Muscle of back (tissue), 11 donors: Measurements from ENCODE around the gene C1orf159. TPM values are rescaled to one million over a fixed set of nuclear protein-coding genes. Genes with fewer than 3 reads are reported as not detected.
"Not testable (repeated sequence)": the region's sequence is repeated elsewhere in the genome, so short reads cannot be mapped to it uniquely, and the experiment has no call there.

ENCODE experiments used
- DNase-seq, 3 donors: peaks; one replicate each; pipeline versions ENCODE4 v3.0.0 to v3.0.0-alpha.2; 2013
- polyA plus RNA-seq, 10 donors: library from polyadenylated mRNA; unstranded; fragments of 120-200 nt; gene quantifications; one replicate each; pipeline ENCODE4 v1.2.1, GENCODE V29; 2013; ENCODE audit not compliant: insufficient read length in 10 of 10

C1orf159 gene
- polyA plus RNA-seq, 10 donors: 3.8 to 7.1 (median 4.6) TPM

DNA sequence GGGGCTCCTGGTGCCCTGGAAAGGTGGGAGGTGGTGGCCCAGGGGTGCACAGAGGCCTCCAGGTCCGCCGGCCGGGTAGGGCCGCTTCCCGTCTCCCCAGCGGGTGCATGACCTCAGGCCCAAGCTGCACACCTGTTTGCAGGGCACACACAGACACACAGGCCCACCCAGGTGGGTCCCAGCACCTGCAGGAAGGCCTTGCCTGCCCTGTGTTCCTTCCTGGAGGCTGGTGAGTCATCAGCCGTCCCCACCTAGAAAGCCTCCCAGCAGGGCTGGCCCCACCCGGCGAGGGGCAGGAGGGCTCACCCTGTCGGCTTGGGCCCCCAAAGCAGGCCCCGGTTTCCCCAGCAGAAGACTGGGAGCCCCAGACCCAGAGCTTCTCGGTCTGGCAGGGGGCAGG, 34.2 kb upstream of the C1orf159 start:
- DNase-seq: no peak

DNA sequence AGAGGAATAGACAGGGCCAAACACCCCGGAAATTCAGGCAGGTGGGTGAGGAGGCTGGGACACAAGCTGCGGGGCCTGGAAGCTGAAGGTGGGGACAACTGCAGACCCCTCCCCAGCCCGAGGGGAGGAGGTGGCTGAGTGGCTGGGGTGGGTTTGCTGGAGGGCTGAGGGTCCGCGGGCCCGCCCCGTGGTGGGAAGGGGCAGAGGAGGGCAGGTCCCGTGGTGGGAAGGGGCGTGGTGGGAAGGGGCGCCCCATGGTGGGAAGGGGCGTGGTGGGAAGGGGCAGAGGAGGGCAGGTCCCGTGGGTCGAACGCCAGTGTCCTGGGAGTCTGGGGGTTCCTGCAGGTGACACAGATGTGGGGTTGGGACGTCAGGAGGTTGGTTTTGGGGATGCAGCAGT, 33.5 kb upstream of the C1orf159 start:
- no peak for DNase-seq

DNA sequence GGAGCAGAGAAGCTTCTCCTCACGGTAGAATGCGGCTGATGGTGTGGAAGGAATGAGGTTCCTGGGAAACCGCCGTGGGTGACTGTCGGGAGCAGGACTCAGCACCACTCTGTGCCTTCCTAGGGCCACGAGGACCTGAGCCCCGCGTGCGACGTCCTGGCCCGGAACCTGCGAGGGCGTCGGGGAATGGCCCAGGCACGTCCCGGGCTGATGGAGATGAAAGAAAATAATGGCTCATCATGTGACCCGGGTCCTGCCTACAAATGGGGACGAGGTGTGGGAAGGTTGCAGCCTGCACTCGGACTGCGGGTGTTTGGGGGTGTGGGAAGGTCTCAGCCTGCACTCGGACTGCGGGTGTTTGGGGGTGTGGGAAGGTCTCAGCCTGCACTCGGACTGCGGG, 32.7 kb upstream of the C1orf159 start:
- DNase-seq: no peak

- DNase-seq: no peak
Measured at GRCh38 chr1:1148061-1148460, 32.2 kb upstream of the C1orf159 start.

DNA sequence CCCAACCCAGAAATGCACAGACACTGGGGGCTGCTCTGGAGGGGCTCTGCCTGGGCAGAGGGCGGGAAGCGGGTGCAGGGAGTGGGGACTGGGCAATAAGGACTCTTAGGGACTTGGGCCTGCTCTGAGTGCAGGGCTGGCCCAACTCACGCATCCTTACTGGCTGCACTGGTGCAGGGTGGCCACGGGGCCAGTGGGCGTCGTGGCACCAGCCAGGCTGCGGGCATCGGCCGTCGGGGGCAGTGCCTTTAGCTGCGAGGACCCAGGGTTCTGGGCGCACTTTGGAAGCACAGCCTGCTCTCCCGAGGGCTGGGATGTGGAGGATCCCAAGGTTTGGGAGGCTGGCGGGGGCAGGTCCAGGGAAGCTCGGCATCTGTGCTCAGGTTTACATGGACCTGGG, 30.7 kb upstream of the C1orf159 start:
- no peak for DNase-seq

GRCh38 chr1:1146026-1146425, 30.1 kb upstream of the C1orf159 start:
- no peak for DNase-seq

- no peak for DNase-seq
Measured at GRCh38 chr1:1145547-1145914, 29.6 kb upstream of the C1orf159 start.

GRCh38 chr1:1144843-1145546, 29.1 kb upstream of the C1orf159 start:
- no peak for DNase-seq

GRCh38 chr1:1144122-1144842, 28.4 kb upstream of the C1orf159 start:
- DNase-seq: no peak

DNA sequence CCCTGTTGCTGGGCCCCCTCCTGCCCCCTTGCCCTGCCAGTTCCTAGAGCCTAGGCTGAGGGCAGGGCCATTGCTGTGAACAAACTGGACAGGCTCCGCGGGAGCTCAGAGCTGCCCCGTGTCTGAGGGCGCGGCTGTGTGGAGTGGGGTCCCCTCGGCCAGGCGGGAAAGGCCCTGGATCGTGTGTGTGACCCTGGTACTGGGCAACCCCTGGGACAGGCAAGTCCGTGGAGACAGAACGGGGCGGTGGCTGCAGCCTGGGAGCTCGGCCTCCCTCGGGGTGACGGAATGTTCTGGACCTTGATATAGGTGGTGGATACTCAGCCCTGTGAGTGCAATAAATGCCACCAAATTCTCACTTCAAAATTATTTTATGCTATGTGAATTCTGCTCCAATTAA, 27.7 kb upstream of the C1orf159 start:
- DNase-seq: no peak

- no peak for DNase-seq
Measured at GRCh38 chr1:1142844-1143243, 27.0 kb upstream of the C1orf159 start.

- not testable (repeated sequence) for DNase-seq
Measured at GRCh38 chr1:1142352-1142751, 26.5 kb upstream of the C1orf159 start.

- DNase-seq: no peak
Measured at GRCh38 chr1:1141911-1142250, 26.0 kb upstream of the C1orf159 start.

DNA sequence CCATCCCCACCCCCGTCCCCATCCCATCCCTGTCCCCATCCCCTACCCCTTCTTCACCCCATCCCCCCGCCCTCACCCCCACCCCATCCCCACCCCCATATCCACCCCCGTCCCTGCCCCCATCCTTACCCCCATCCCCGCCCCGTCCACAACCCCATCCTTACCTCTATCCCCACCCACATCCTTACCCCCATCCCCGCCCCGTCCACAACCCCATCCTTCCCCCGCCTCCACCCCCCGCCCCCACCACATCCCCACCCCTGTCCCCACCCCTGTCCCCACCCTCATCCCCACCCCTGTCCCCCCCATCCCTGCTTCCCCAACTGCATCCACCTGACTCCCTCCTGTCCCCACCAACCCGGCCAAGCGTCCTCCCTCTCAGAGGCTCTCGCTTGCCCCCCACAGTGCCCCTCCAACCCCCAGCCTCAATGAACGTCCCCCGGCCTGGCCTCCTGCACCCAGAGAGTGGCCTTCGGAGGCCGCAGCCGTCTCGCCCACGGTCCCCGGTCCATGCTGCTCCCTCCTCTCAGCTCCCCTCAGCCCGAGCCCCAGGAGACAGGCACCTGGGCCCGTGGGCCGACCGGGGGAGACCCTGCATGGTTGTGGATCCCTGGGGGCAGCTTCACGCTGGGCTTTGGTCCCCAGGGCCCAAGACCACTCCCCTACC, 25.5 kb upstream of the C1orf159 start:
- DNase-seq: no peak

DNA sequence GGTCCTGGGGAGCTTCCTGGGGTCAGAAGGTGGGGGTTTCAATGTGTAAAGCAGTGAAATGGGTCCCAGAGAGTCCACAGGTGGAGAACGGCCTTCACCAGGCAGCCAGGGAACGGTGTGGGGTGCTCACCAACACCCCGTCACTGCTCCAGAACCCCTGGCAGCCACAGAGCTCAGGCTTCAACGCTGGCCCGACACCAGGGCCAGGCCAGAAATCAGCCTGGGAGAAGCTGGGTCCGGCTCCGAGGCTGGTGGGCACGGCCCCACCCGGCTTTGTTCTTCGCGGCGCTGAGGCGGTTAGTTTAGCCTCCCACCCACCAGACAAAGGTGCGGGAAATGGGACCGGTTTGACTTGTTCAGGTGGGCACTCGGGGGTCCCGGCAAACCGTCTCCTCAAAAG, 24.8 kb upstream of the C1orf159 start:
- DNase-seq: no peak

DNA sequence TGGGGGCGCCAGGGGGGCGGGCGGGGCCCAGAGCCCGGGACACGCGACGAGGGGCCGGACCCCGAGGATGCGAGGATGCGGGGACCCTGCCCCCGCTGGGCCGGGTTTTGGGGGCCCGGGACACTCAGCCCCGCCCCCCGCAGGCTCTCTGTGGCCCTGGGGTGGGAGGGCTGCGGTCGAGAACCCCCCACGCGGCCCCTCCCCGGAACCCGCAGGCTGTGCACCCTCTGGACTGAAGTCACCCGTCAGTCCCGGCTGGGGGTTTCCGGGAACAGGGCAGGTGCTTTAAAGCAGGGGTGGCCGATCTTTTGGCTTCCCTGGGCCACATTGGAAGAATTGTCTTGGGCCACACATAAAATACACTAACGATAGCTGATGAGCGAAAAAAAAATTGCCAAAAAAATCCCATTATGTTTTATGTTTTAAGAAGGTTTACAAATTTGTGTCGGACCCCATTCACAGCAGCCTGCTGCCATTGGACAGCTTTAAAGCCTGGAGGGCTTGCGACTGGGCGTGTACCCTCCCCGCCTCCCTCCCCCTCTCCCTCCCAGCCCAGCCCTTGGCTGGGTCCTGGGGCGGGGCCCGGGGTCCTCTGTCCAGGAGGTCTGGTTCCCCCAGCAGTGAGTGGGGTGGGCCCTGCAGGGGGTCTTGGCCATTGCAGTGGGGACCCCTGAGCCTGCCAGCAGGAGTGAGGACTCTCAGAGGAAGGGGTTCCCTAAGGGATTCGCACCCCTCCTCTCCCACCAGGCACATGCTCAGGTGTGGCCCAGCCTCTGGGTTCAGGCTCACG, 21.6 kb upstream of the C1orf159 start:
- DNase-seq: no peak

GRCh38 chr1:1136547-1137230, 20.8 kb upstream of the C1orf159 start:
- no peak for DNase-seq

DNA sequence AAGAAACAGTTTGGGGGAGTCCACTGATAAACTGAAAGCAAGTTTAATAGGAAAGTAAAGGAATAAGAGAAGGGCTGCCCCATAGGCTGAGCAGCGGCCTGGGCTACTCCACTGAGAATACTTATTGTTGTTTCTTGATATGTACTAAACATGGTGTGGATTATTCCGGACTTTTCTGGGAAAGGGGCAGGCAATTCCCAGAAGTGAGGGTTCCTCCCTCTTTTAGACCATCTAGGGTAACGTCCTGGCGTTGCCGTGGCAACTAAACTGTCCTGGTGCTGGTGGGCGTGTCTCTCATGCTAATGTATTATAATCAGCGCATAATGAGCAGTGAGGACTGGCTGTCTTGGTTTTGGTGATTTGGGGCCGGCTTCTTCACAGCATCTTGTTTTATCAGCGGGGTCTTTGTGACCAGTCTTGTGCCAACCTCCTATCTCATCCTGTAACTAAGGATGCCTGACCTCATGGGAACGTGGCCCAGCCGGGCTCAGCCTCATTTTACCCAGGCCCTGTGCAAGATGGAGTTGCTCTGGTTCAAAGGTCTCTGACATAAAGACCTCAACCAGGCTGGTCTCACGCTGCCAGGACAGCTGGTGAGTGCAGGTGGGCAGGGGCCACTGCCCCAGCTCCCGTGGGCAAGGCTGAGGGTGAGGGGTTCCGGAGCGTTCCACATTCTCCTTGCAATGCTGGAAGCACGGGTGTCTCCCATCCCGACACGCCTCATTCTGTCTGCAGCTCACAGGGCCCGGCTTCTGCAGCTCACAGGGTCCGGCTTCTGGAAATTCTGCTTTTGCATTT, 19.6 kb upstream of the C1orf159 start:
- DNase-seq: peak in 1 of 3 donors; percentile 70

DNA sequence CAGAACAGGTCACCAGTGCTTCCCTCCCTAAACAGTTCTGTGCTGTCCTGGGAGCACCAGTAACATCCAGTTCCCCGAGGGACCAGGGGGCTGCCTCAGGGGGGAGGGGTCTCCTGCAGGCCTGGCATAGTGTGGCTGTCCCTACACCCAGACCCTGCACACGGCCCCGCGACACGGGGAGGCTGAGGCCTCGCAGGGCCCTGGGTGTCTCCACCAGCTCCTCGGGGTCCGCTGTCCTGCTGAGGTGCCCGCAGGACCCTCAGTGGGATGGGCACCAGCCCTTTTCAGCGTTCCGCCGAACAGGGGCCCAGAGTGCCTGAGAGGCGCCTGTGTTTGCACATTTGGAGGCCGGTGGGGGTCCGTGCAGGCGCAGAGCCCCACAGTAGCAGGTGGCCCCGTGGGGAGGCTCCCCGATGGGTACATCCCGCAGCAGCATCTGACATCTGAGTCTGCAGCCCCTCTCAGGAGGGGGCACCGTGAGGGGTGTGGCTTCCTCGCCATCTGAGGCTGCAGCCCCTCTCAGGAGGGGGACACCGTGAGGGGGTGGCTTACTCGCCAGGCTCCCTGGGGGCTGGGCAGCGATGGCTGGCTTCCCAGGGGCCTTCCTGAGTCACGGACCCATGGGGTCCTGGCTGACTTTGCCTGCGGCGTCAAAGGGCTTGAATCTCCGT, 18.5 kb upstream of the C1orf159 start:
- DNase-seq: no peak
